GM18520 (cell line): ENCODE measurements around the gene RAPGEF5.

Source experiments
- ATAC-seq: cut with Tn5 transposase; IDR thresholded peaks from one replicate; pipeline ENCODE4 v1.9.1; 2021; ENCODE audit not compliant: unreplicated experiment

Gene RAPGEF5

GRCh38 chr7:22380333-22380732 is 23.4 kb upstream of the RAPGEF5 start:
- no peak for ATAC-seq

GRCh38 chr7:22378199-22378980 is 21.4 kb upstream of the RAPGEF5 start:
- ATAC-seq, result no peak

- no peak for ATAC-seq
These were observed 20.7 kb upstream of the RAPGEF5 start for GRCh38 chr7:22377703-22378102.

- no peak for ATAC-seq
These were observed 18.6 kb upstream of the RAPGEF5 start for GRCh38 chr7:22375359-22376048.

GRCh38 chr7:22373911-22374310 is 17.0 kb upstream of the RAPGEF5 start:
- no peak for ATAC-seq

GRCh38 chr7:22373388-22373787 is 16.4 kb upstream of the RAPGEF5 start:
- no peak for ATAC-seq

- ATAC-seq, result no peak
These were observed 15.9 kb upstream of the RAPGEF5 start for GRCh38 chr7:22372863-22373262.

GRCh38 chr7:22371878-22372277 is 14.9 kb upstream of the RAPGEF5 start:
- no peak for ATAC-seq

GRCh38 chr7:22364900-22365299 is 7.9 kb upstream of the RAPGEF5 start:
- no peak for ATAC-seq

- no peak for ATAC-seq
These were observed 6.9 kb upstream of the RAPGEF5 start for GRCh38 chr7:22363756-22364422.

GRCh38 chr7:22361795-22362194 is 4.8 kb upstream of the RAPGEF5 start:
- no peak for ATAC-seq

GRCh38 chr7:22361320-22361719 is 4.4 kb upstream of the RAPGEF5 start:
- ATAC-seq, result no peak

- no peak for ATAC-seq
These were observed 2.1 kb upstream of the RAPGEF5 start for GRCh38 chr7:22358820-22359697.

GRCh38 chr7:22357311-22358175 is 589 bp upstream of the RAPGEF5 start:
- no peak for ATAC-seq

- no peak for ATAC-seq
These were observed 803 bp downstream of the RAPGEF5 start for GRCh38 chr7:22356010-22356691.

- ATAC-seq, result no peak
These were observed 1.3 kb downstream of the RAPGEF5 start for GRCh38 chr7:22355620-22356009.

- no peak for ATAC-seq
These were observed 2.5 kb downstream of the RAPGEF5 start for GRCh38 chr7:22354462-22354861.

- ATAC-seq, result no peak
These were observed 4.1 kb downstream of the RAPGEF5 start for GRCh38 chr7:22352887-22353286.

- no peak for ATAC-seq
These were observed 5.1 kb downstream of the RAPGEF5 start for GRCh38 chr7:22351878-22352277.

- peak; percentile 60 for ATAC-seq
These were observed 5.6 kb downstream of the RAPGEF5 start for GRCh38 chr7:22351329-22351692.
